Brain microvascular endothelial cell (primary cell): ENCODE measurements around the gene DAND5.

ENCODE experiments used
- DNase-seq: peaks from one replicate; pipeline ENCODE4 v3.0.0-alpha.2; 2020
- H3K27ac ChIP-seq: fragments of 250-450 bp; sonication (Bioruptor Pico); 2 replicates; pipeline ENCODE4 v1.5.1; 2020; ENCODE audit warnings: mild to moderate bottlenecking, moderate library complexity
- H3K27me3 ChIP-seq: fragments of 250-450 bp; sonication (Bioruptor Pico); replicated peaks from 2 replicates; pipeline ENCODE4 v1.5.1; 2020; ENCODE audit warnings: mild to moderate bottlenecking
- H3K36me3 ChIP-seq: fragments of 250-450 bp; sonication (Bioruptor Pico); replicated peaks from 2 replicates; pipeline ENCODE4 v1.5.1; 2020; ENCODE audit warnings: mild to moderate bottlenecking
- H3K4me3 ChIP-seq: 2 replicates; pipeline ENCODE4 v1.5.1; 2011; ENCODE audit warnings: low read depth, mild to moderate bottlenecking, control low read depth, low read length, moderate library complexity
- in situ Hi-C: cut with HindIII; loops from 2 replicates; pipeline ENCODE4 v1.10.0; 2017; ENCODE audit warnings: low sequenced_read_pairs, low pct_ligation_motif_present
- TF ChIP-seq, protein P1 (sequence below): IDR thresholded peaks from 2 replicates; pipeline ENCODE4 v1.5.1; 2011; ENCODE audit warnings: low read depth, mild to moderate bottlenecking, moderate library complexity, low read length, control low read depth, inconsistent platforms; ENCODE audit errors: missing control alignments

The DAND5 gene

DNA sequence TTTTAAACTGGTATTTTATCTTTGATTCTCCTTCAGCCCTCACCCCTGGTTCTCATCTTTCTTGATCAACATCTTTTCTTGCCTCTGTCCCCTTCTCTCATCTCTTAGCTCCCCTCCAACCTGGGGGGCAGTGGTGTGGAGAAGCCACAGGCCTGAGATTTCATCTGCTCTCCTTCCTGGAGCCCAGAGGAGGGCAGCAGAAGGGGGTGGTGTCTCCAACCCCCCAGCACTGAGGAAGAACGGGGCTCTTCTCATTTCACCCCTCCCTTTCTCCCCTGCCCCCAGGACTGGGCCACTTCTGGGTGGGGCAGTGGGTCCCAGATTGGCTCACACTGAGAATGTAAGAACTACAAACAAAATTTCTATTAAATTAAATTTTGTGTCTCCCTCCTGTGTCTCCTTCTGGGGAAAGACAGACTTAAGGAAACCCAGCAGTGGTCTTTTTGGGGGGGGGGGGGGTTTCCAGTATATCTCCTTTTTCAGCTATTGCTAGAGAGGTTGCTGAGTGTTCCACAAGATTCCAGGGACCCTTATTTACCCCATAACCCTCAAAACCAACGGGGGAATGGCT lies 25.2 kb upstream of the DAND5 start:
- in situ Hi-C loops = no loop called here

GRCh38 chr19:12945479-12946091 lies 23.8 kb upstream of the DAND5 start, which contains the start of gene RAD23A:
TSS of gene RAD23A (plus strand) at chr19:12945862. CDS start at chr19:12945949, 87 bp downstream.
- peak within 1 kb of the TSS; percentile 88 for H3K27ac ChIP-seq
- no peaks in the 10 kb centered on the region for H3K27me3 ChIP-seq
- H3K4me3 ChIP-seq = peak within 1 kb of the TSS; percentile 77
- TF ChIP-seq, protein P1, sequence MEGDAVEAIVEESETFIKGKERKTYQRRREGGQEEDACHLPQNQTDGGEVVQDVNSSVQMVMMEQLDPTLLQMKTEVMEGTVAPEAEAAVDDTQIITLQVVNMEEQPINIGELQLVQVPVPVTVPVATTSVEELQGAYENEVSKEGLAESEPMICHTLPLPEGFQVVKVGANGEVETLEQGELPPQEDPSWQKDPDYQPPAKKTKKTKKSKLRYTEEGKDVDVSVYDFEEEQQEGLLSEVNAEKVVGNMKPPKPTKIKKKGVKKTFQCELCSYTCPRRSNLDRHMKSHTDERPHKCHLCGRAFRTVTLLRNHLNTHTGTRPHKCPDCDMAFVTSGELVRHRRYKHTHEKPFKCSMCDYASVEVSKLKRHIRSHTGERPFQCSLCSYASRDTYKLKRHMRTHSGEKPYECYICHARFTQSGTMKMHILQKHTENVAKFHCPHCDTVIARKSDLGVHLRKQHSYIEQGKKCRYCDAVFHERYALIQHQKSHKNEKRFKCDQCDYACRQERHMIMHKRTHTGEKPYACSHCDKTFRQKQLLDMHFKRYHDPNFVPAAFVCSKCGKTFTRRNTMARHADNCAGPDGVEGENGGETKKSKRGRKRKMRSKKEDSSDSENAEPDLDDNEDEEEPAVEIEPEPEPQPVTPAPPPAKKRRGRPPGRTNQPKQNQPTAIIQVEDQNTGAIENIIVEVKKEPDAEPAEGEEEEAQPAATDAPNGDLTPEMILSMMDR = no peak
- in situ Hi-C loops = no loop called here
- peaks cover 55% of the 10 kb centered on the region for H3K36me3 ChIP-seq
- DNase-seq = peak; percentile 96

More for the DNA sequence above, 25.2 kb upstream of the DAND5 start:
- H3K4me3 ChIP-seq = no peak overlapping the region
- DNase-seq = no peak
- no peak overlapping the region for H3K27ac ChIP-seq
- no peaks in the 10 kb centered on the region for H3K27me3 ChIP-seq
- TF ChIP-seq, protein P1 = no peak
- H3K36me3 ChIP-seq = peaks cover 58% of the 10 kb centered on the region

DNA sequence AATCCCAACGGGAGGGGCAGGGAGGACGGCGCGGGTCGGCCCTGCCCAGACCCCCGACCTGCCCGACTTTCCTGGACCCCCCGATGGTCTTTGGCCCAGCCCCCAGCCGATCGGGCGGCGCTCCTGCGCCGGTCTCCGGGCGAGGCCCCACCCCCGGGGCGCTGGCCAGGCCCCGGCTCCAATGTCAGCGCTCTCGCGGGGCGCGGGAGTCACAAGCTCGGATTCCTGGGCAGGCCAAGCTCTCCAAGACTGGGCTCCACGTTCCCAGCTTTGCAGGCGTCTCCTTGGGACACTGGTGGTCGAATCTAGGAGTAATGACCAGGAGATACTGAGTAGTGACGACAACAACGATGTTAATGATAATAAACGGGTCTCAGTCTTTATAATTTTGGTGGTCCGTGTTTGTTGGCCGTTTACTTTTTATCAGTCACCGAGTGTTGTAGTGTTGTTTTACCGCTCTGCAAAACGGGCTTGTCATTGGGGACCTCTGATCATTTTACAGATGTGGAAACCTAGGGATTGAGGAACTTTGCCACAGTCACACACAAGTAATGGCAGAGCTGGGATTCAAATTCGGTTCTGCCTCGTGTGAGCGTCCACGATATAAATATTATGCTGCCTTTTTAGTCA lies 23.2 kb upstream of the DAND5 start:
- in situ Hi-C loops = no loop called here
- Histone ChIP-seq H3K27ac (peak overlapping the region; percentile 88), H3K4me3 (peak overlapping the region; percentile 77), H3K27me3 (no peaks in the 10 kb centered on the region), H3K36me3 (peaks cover 55% of the 10 kb centered on the region)
- DNase-seq = peak; percentile 83
- TF ChIP-seq, protein P1 = no peak

DNA sequence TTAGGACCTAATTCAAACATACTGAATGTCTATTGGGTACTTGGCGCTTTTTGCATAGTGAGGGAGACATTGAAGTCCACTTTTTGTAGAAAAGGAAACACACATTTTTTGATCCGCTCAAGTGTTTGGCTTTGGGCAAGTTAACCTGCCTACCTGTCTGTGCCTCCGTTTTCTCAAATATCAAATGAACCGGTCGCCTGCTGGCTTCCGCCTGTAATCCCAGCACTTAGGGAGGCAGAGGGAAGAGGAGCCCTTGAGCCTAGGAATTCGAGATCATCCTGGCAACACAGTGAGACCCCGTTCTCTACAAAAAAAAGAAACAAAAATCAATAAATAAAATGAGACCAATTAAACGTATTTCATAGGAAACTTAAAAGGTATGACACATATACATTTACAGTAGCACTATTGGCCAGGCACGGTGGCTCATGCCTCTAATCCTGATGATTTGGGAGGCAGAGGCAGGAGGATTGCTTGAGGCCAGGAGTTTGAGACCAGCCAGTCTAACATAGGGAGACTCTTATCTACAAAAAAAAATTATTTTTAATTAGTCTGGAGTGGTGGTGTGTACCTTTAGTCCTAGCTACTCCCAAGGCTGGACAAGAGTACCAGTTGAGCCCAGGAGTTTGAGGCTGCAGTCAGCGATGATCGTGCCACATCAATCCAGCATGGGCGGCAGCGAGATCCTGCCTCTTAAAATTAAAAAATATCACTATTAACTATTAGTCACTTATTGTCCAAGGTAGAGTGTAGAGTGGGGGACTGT lies 22.5 kb upstream of the DAND5 start:
- peaks cover 57% of the 10 kb centered on the region for H3K36me3 ChIP-seq
- no peaks in the 10 kb centered on the region for H3K27me3 ChIP-seq
- in situ Hi-C loops = no loop called here
- TF ChIP-seq, protein P1 = no peak
- DNase-seq = no peak
- H3K27ac ChIP-seq = peak overlapping the region; percentile 88
- H3K4me3 ChIP-seq = peak overlapping the region; percentile 77

DNA sequence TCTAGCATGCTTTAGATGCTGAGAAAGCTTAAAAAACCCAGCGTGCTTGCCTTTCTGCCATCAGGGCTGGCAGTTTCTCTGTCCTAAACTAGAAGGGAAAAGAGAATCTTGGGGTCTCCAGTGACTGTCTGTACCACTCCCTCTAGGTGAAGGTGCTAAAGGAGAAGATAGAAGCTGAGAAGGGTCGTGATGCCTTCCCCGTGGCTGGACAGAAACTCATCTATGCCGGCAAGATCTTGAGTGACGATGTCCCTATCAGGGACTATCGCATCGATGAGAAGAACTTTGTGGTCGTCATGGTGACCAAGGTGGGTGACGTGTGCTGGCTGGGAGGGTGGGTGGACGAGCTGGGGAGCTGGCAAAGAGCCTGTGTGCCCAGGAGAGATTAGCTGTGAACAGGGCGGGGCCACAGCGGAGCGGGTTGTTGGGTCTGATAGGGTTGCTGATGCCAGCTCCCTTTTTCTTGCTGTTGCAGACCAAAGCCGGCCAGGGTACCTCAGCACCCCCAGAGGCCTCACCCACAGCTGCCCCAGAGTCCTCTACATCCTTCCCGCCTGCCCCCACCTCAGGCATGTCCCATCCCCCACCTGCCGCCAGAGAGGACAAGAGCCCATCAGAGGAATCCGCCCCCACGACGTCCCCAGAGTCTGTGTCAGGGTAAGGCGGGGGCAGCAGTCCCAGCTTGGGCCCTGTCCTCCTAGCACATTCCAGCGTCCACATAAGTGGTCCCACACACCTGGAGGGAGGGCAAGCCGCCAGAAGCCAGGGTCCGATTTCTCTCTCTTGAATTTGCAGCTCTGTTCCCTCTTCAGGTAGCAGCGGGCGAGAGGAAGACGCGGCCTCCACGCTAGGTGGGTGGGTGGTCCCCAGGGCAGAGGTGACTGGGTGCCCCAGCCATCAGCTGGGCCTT lies 21.4 kb upstream of the DAND5 start:
- TF ChIP-seq, protein P1 = no peak
- Histone ChIP-seq H3K36me3 (peaks cover 61% of the 10 kb centered on the region), H3K27me3 (no peaks in the 10 kb centered on the region), H3K4me3 (no peak overlapping the region), H3K27ac (no peak overlapping the region)
- in situ Hi-C loops = no loop called here
- DNase-seq = no peak
